GM21529 (cell line): ENCODE data around the gene MYL5.
"Not testable (repeated sequence)": the region's sequence is repeated elsewhere in the genome, so short reads cannot be mapped to it uniquely, and the experiment has no call there.

Source experiments
- ATAC-seq: cut with Tn5 transposase; IDR thresholded peaks from one replicate; pipeline ENCODE4 v1.9.1; 2021; ENCODE audit not compliant: unreplicated experiment

MYL5 gene

GRCh38 chr4:635851-636627 is 38.3 kb upstream of the MYL5 start:
- no peak for ATAC-seq

- ATAC-seq: no peak
These were observed 37.6 kb upstream of the MYL5 start for GRCh38 chr4:636628-637159.

GRCh38 chr4:637536-638280 is 36.6 kb upstream of the MYL5 start:
- ATAC-seq: no peak

- not testable (repeated sequence) for ATAC-seq
These were observed 32.0 kb upstream of the MYL5 start for GRCh38 chr4:642366-642765.

DNA sequence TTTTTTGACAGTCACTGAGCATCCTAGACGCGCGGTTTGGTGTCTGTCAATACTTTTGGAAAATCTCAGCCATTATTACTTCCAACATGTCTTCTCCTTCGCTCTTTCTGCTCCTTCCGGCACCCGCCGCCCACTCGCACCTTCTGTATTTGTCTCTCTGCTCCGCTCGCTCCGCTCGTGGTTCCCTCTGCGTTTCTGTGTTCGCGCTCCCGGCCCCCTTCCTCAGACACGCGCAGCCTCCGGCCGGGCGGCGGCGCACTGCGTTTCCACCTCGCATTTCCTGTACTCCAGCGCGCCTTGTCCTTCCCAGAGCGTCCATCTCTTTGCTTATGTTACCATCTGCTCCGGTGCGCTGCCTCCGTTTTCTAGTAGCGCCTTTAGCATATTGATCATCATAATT is 27.9 kb upstream of the MYL5 start:
- ATAC-seq: no peak

- no peak for ATAC-seq
These were observed 26.9 kb upstream of the MYL5 start for GRCh38 chr4:647481-647880.

DNA sequence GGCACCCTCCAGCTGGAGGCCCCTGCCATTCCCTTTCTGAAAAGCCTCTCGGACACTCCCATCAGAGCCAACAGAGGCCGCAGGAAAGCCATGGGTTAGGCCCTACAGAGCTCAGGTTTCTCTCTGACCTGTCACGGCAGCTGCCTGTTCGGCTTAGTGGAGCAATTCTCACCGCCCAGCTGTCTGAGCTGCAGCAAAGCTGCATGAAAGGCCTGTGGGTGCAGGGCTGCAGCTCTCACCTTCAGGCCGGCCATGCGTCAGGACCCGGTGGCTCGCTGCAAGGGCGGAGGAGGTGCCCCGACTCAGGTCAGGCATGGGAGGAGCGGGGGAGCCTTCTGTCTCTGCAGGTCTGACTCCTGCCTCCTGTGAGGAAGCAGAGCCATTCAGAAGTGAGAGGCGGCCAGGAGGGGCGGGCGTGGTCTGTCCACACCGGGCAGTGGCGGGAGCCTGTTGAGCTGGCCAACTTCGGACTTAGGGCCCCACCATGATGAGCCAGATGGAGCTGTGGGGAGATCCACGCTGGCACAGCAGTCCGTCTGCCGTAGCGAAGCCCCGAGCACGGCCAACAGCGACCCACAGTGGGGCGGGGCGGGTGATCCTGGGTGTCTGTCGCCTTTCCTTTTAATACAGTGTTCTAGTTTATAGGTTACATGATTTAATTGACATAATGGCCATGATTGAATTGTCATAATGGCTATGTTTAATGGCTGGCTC is 25.6 kb upstream of the MYL5 start:
- no peak for ATAC-seq

- ATAC-seq: no peak
These were observed 25.1 kb upstream of the MYL5 start for GRCh38 chr4:649293-649625.

GRCh38 chr4:649751-650310 is 24.5 kb upstream of the MYL5 start:
- ATAC-seq: no peak

DNA sequence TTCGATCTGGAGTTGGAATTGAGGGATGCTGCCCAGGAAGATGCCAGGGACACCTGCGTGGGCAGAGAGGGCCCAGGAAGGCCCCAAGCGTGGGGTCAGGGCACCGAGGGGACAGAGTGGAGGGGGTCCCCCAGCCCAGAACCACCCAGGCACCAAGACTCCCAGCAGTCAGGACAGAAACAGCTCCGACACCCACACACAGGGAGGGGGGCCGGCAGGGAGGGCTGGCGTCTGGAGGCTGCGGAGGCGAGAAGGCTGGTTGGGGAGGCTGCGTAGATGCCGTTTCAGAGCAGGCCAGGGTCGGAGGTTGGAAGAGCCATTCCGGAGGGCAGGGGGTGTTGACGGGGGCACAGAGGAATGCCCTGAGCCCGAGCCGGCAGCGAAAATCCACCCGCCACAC is 23.9 kb upstream of the MYL5 start:
- ATAC-seq: no peak

GRCh38 chr4:650951-651883 is 23.1 kb upstream of the MYL5 start:
- no peak for ATAC-seq

- no peak for ATAC-seq
These were observed 22.3 kb upstream of the MYL5 start for GRCh38 chr4:651884-652642.

DNA sequence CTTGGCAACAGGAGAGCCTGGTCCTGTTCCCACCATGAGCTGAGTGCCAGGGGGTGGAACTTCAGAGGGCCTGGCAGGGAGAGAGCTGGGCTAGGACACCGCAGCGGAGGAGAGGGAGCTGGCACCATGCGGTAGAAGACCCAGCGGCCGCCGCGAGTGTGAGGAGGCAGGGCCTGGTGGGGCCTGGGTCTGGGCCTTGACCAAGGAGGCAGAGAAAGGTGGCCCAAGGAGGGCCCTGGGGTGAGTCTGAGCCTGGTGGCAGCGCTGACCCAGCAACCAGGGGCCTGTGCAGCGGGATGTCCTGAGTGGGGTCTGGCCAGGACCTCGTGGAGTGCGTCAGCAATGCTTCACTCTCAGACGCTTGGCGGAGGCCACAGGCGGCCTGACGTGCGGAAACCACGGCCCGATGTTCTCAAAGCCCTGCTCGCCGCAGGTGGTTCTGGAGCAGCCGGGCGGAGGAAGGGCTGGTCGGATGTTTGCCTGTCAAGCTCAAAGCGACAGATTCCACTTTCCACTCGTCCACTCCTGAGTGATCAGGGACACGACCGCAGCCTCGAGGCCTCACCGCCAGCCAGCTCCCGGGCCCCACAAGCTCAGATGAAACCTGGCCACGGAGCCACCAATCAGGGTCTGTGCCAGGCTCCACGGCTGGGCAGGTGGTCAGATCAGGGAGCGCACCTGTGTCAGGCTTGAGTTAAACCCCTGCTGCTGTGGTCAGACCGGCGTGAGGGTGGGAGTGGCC is 21.1 kb upstream of the MYL5 start:
- ATAC-seq: no peak

GRCh38 chr4:653831-654502 is 20.4 kb upstream of the MYL5 start:
- no peak for ATAC-seq

DNA sequence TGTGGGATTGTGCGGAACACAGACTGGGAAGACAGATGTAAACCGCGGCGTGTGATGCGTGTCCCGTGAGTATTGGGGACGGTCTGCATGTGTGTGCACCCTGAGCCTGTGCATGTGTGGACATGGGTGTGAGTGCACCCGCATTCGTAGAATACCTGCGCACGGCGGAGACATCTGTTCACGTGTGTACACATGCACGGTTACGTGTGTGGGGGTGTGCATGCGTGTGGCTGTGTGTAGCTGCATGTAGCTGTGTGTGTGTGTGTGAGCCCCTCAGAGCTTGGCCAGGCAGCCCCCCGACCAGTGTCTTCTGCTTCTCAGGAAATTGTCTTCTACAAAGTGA is 19.9 kb upstream of the MYL5 start:
- no peak for ATAC-seq

DNA sequence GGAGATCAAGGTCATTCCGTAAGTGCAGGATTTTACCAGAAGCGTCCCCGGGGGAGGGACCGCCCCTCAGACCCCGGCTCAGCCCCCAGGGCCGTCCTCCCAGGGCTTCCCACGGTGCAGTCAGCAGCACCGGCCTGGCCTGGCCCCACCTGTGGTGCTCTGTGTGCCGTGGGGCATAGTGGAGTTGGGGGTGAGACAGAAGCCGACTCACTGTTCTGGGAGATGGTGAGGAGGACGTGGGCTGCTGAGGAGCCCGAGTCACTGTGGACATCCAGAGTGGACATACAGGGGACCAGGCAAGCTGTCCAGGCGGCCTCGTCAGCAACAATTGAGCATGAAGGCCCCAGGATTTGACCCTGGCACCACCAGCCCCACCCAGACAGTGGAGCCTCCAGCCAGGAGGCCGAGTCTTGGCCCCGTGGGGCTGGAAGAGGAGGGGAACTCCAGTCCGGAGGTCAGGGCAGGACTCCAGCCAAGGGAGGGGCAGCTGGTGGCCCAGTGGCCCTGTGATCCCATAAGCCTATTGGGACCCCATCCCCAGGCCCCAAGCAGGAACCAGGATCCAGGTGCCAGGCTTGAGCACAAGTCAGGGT is 19.4 kb upstream of the MYL5 start:
- no peak for ATAC-seq

GRCh38 chr4:655464-656151 is 18.7 kb upstream of the MYL5 start:
- no peak for ATAC-seq
